Calu3 (cell line): Measurements from ENCODE around the gene CD70. TPM values are rescaled to one million over a fixed set of nuclear protein-coding genes. Genes with fewer than 3 reads are reported as not detected.
"Not testable (repeated sequence)": the region's sequence is repeated elsewhere in the genome, so short reads cannot be mapped to it uniquely, and the experiment has no call there.

Experiments
- Bru-seq: library from RNA; stranded (reverse); fragments of 400-500 nt; gene quantifications from one replicate; lab custom pipeline; 2021; lab: Mats Ljungman, UMichigan
- BruChase-seq, 2 experiments: library from RNA; stranded (reverse); fragments of 400-500 nt; gene quantifications; one replicate each; lab custom pipeline; 2021; lab: Mats Ljungman, UMichigan
- BruUV-seq: library from RNA; stranded (reverse); fragments of 400-500 nt; replicated peaks from 2 replicates; lab custom pipeline; 2021; lab: Mats Ljungman, UMichigan
- CTCF ChIA-PET: fragments of 300-600 bp; sonication (Branson Sonifier 250); formaldehyde crosslinking; loops from one replicate; lab custom pipeline; 2022; ENCODE audit warnings: antibody characterized with exemption; lab: Charles Lee
- DNase-seq: peaks from one replicate; pipeline ENCODE4 v3.0.0; 2022
- H3K27ac Mint-ChIP-seq: one replicate; pipeline ENCODE4 v1.8.0; 2022; ENCODE audit warnings: mixed read lengths; ENCODE audit not compliant: unreplicated experiment
- H3K27me3 Mint-ChIP-seq: one replicate; pipeline ENCODE4 v1.8.0; 2022; ENCODE audit warnings: mixed read lengths; ENCODE audit not compliant: unreplicated experiment
- H3K36me3 Mint-ChIP-seq: one replicate; pipeline ENCODE4 v1.8.0; 2022; ENCODE audit warnings: mild to moderate bottlenecking, moderate library complexity, mixed read lengths; ENCODE audit not compliant: insufficient read depth, unreplicated experiment
- H3K4me1 Mint-ChIP-seq: one replicate; pipeline ENCODE4 v1.8.0; 2022; ENCODE audit warnings: mild to moderate bottlenecking, low read depth, mixed read lengths; ENCODE audit not compliant: unreplicated experiment
- H3K4me3 Mint-ChIP-seq: one replicate; pipeline ENCODE4 v1.8.0; 2022; ENCODE audit warnings: mild to moderate bottlenecking, low read depth, moderate library complexity, mixed read lengths; ENCODE audit not compliant: unreplicated experiment
- H3K9me3 Mint-ChIP-seq: one replicate; pipeline ENCODE4 v1.8.0; 2022; ENCODE audit warnings: low read depth, mixed read lengths; ENCODE audit not compliant: unreplicated experiment
- intact Hi-C: fragments of 100-400 bp; cut with micrococcal nuclease; formaldehyde crosslinking; loops from one replicate; pipeline ENCODE4 v1.10.0; 2022; ENCODE audit not compliant: unreplicated experiment
- long read RNA-seq: library from polyadenylated mRNA; stranded (forward); transcript quantifications from one replicate; pipeline ENCODE4 v2.0.0, GENCODE V29; 2022
- total RNA-seq: library from RNA; stranded (reverse); gene quantifications from 2 replicates; pipeline ENCODE4 v1.2.3, GENCODE V29; 2022
- TF ChIP-seq, protein P1 (sequence below): fragments of 200-600 bp; IDR thresholded peaks from one replicate; pipeline ENCODE4 v1.8.0; 2022; ENCODE audit warnings: antibody characterized with exemption; ENCODE audit not compliant: unreplicated experiment

CD70 gene
- total RNA-seq (0.68 TPM in 1 of 2 replicates, not detected in the other), Bru-seq, nascent RNA (not detected), BruChase-seq, experiment 1, labeled RNA remaining after a 6-hour chase (percentile 12 among the genes with signal in this experiment), BruChase-seq, experiment 2, labeled RNA remaining after a 2-hour chase (not detected)
- long read RNA-seq = 0 reads

- BruUV-seq = no TSS peak
- Mint-ChIP-seq H3K4me1 (peaks cover 21% of the 10 kb centered on the region), H3K36me3 (no peaks in the 10 kb centered on the region), H3K9me3 (no peaks in the 10 kb centered on the region), H3K4me3 (peak within 1 kb of the TSS; percentile 29), H3K27ac (no peak within 1 kb of the TSS), H3K27me3 (peaks cover 73% of the 10 kb centered on the region)
- CTCF ChIA-PET = no interaction called here
- TF ChIP-seq, protein P1, sequence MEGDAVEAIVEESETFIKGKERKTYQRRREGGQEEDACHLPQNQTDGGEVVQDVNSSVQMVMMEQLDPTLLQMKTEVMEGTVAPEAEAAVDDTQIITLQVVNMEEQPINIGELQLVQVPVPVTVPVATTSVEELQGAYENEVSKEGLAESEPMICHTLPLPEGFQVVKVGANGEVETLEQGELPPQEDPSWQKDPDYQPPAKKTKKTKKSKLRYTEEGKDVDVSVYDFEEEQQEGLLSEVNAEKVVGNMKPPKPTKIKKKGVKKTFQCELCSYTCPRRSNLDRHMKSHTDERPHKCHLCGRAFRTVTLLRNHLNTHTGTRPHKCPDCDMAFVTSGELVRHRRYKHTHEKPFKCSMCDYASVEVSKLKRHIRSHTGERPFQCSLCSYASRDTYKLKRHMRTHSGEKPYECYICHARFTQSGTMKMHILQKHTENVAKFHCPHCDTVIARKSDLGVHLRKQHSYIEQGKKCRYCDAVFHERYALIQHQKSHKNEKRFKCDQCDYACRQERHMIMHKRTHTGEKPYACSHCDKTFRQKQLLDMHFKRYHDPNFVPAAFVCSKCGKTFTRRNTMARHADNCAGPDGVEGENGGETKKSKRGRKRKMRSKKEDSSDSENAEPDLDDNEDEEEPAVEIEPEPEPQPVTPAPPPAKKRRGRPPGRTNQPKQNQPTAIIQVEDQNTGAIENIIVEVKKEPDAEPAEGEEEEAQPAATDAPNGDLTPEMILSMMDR = no peak
- intact Hi-C loops = no loop called here
- DNase-seq = peak; percentile 8
Measured at GRCh38 chr19:6590827-6591319, at the start of gene CD70. Gene CD70, minus strand, starts transcription at chr19:6591150. Its CDS starts 148 bp downstream, at chr19:6591002.

DNA sequence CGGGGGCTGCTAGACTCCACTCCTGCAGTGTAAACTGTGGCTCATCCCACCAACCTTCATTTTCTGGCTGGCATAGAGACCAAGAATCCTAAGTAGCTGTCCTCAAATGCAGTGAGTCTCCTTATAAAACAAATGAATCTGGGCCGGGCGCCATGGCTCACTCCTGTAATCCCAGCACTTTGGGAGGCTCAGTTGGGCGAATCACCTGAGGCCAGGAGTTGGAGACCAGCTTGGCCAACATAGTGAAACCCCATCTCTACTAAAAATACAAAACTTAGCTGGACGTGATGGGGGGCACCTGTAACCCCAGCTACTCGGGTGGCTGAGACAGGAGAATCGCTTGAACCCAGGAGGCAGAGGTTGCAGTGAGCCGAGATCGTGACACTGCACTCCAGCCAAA lies 49.4 kb upstream of the CD70 start:
- CTCF ChIA-PET, H3K36me3 Mint-ChIP-seq, H3K4me3 Mint-ChIP-seq, H3K27me3 Mint-ChIP-seq, H3K27ac Mint-ChIP-seq, BruUV-seq, H3K9me3 Mint-ChIP-seq, intact Hi-C loops, H3K4me1 Mint-ChIP-seq, DNase-seq: not testable (repeated sequence)

DNA sequence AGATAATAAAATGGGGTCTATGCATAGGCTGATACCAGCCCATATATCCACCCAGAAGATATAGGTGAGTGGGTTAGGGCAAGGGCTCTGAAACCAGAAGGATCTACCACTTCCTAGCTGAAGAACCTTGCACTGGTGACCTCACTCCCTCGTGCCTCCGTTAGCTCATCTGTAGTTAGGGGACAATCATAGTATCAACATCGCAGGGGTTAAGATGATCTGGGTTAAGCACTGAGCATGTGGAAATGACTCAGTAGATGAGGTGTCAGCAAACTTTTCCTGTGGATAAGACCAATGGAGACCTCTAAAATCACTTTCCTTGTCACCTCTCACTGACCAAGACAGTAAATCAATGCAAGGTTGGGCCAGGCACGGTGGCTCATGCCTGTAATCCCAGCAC lies 48.5 kb upstream of the CD70 start:
- no peaks in the 10 kb centered on the region for H3K4me1 Mint-ChIP-seq
- DNase-seq = no peak
- H3K4me3 Mint-ChIP-seq = no peak overlapping the region
- H3K27ac Mint-ChIP-seq = no peak overlapping the region
- no peaks in the 10 kb centered on the region for H3K9me3 Mint-ChIP-seq
- no TSS peak for BruUV-seq
- intact Hi-C loops = no loop called here
- no peaks in the 10 kb centered on the region for H3K36me3 Mint-ChIP-seq
- CTCF ChIA-PET = no interaction called here
- no peaks in the 10 kb centered on the region for H3K27me3 Mint-ChIP-seq
- TF ChIP-seq, protein P1 = no peak

DNA sequence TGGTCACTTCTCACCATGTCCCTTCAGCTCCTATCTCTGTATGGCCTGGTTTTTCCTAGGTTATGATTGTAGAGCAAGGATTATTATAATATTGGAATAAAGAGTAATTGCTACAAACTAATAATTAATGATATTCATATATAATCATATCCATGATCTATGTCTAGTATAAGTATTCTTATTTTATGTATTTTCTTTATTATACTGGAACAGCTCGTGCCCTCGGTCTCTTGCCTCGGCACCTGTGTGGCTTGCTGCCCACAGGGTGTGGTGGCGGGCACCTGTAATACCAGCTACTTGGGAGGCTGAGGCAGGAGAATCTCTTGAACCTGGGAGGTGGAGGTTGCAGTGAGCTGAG lies 42.5 kb upstream of the CD70 start:
- not testable (repeated sequence) for H3K36me3 Mint-ChIP-seq, DNase-seq, H3K27ac Mint-ChIP-seq, H3K9me3 Mint-ChIP-seq, H3K4me3 Mint-ChIP-seq, BruUV-seq
- CTCF ChIA-PET = interaction anchor here (0.6 to 1.2 kb wide), 4 partner anchors 11 to 230 kb away, joined by 3 to 10 read pairs (median 5); no protein-coding TSS in a partner anchor
- intact Hi-C loops = loop anchor here (2.0 kb wide), 3 partner anchors 73 to 229 kb away; no protein-coding TSS in a partner anchor
- Mint-ChIP-seq H3K27me3 (peaks cover 12% of the 10 kb centered on the region), H3K4me1 (peaks cover 10% of the 10 kb centered on the region)

GRCh38 chr19:6632747-6633455 lies 42.0 kb upstream of the CD70 start:
- TF ChIP-seq, protein P1 = peak; percentile 37
- H3K27ac Mint-ChIP-seq, BruUV-seq, H3K9me3 Mint-ChIP-seq, H3K4me3 Mint-ChIP-seq, H3K36me3 Mint-ChIP-seq: not testable (repeated sequence)
- H3K4me1 Mint-ChIP-seq = peaks cover 10% of the 10 kb centered on the region
- peaks cover 12% of the 10 kb centered on the region for H3K27me3 Mint-ChIP-seq
- intact Hi-C loops = loop anchor here (2.0 kb wide), 3 partner anchors 72 to 230 kb away; no protein-coding TSS in a partner anchor
- peak; percentile 78 for DNase-seq
- CTCF ChIA-PET = interaction anchor here (0.6 to 1.2 kb wide), 4 partner anchors 53 to 654 kb away, joined by 3 to 10 read pairs (median 4); no protein-coding TSS in a partner anchor
